ENCODE results near the gene CACNB4.

DNA sequence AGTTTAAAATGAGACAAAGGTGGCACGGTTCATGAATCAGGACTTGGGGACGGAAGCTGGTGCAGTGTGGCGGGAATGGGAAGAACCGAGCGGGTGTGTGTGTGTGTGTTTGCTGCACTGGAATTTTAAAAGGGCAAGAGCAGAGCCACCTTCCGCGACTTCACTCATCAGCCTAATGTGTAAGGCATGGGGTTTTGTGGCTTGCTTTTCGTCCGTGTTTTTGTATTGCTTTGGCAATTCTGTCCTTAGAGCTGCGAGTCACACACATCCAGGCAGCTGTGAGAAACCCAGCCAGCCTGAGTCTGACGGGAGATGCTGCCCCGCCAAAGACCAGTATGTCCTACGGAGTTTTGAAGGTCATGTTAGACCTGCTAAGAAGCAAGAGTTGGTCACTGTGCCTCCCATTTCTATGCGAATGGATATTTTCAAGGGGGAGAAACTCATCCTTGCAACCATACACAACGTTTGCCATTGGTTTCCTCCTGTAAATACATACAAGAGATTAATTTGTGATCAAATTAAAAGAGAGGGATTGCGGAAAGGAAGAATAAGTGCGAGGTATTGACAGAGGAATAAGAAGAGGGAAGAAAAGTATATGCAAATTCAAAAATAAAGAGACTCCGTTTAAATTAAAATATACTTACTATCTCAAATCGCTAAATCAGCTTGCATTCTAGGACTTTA lies 665 bp upstream of the CACNB4 start:
- TF ChIP-seq MAZ (IDR thresholded peaks at IDR 0.05; ENCODE audit: borderline replicate concordance, low read depth, low read length) (no peak), PHF8 (IDR thresholded peaks at IDR 0.05; ENCODE audit: borderline replicate concordance, low read depth) (no peak), ZNF302 (CRISPR knock-in tag; IDR thresholded peaks at IDR 0.05) (no peak), MAFK (IDR thresholded peaks at IDR 0.05; ENCODE audit: partially characterized antibody) (no peak), HOXA7 (CRISPR knock-in tag; IDR thresholded peaks at IDR 0.05) (no peak), POLR2AphosphoS2 (conservative IDR thresholded peaks at IDR 0.05; ENCODE audit: low read length) (no peak), KDM1A (IDR thresholded peaks at IDR 0.05; ENCODE audit: low read depth) (no peak), RAD21 (conservative IDR thresholded peaks at IDR 0.05 in 1 of 2, IDR thresholded peaks at IDR 0.05 in 1 of 2) (no peak), CHD2 (IDR thresholded peaks at IDR 0.05; ENCODE audit: low read length, partially characterized antibody) (no peak), POLR2A (IDR thresholded peaks at IDR 0.05; ENCODE audit: low read length) (no peak), CEBPB (IDR thresholded peaks at IDR 0.05) (no peak), RFX5 (IDR thresholded peaks at IDR 0.05) (no peak)
- TF ChIP-seq, protein P1, sequence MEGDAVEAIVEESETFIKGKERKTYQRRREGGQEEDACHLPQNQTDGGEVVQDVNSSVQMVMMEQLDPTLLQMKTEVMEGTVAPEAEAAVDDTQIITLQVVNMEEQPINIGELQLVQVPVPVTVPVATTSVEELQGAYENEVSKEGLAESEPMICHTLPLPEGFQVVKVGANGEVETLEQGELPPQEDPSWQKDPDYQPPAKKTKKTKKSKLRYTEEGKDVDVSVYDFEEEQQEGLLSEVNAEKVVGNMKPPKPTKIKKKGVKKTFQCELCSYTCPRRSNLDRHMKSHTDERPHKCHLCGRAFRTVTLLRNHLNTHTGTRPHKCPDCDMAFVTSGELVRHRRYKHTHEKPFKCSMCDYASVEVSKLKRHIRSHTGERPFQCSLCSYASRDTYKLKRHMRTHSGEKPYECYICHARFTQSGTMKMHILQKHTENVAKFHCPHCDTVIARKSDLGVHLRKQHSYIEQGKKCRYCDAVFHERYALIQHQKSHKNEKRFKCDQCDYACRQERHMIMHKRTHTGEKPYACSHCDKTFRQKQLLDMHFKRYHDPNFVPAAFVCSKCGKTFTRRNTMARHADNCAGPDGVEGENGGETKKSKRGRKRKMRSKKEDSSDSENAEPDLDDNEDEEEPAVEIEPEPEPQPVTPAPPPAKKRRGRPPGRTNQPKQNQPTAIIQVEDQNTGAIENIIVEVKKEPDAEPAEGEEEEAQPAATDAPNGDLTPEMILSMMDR (IDR thresholded peaks at IDR 0.05), result no peak
